ENCODE data around the gene C19orf67.
A peak's percentile ranks its signal among the peaks of the same experiment; 100 is the strongest.

GRCh38 chr19:14048443-14049153, 37.0 kb downstream of the C19orf67 start:
- TF ChIP-seq POLR2A (IDR thresholded peaks at IDR 0.05): no peak
- TF ChIP-seq CTCF (IDR thresholded peaks at IDR 0.05): peak; percentile 43 to 79 (median 64)
